ENCODE measurements around the gene MOCS3. TPM values are rescaled to one million over a fixed set of nuclear protein-coding genes. Genes with fewer than 3 reads are reported as not detected.
A peak's percentile ranks its signal among the peaks of the same experiment; 100 is the strongest.

MOCS3 gene
- total RNA-seq, 2 donors from 2014 or later = 2.9 to 3.0 TPM

DNA sequence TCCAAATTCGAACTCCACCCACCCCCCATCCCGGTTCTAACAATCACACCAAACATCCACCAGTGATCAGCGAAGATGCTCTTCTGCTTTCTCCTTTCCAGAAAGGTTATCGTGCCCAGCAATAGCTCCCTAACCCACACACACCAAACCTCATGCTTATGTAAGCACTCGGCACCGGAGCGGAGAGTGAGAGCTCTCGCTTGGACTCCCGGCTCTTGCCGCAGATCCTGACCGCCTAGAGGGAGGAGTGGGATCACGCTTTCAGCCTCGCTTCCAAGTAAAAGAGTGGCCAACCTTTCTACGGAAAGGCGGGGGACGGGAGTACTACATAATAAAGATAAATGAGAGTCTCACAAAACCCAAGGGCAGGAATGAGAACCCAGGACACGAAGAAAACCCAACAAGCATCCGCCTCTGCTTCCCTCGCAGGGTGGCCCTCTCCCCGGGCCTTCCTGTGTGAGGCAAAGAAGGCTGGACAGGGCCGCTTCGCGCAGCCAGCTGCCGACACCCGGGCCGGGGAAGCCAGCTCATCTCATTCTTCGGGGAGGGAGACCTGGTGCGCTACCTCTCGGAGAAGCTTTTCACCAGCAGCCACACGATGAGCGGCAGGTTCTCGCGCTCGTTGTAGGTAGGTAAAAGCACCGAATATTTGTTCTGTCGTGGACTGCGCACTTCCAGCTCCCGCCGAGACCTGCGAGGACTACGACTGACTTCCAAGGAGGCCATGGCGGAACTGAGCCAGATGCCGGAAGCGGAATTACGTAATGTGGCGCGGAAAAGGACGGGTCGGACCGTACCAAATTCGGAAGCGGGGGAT lies 612 bp upstream of the MOCS3 start, which contains the start of gene DPM1:
Gene DPM1 (minus strand): TSS at position 735 of the 817 bp plus-strand sequence. CDS start 9 bp downstream, at position 726.
- Histone ChIP-seq H3K36me3 (replicated peaks in 1 of 2; ENCODE audit: insufficient read depth in 1 of 2, low read depth in 2 of 2) (peaks cover 0 to 2% of the 10 kb centered on the region in 2 donors), H3K4me3 (peak within 1 kb of the TSS; percentile 59 to 100), H3K4me1 (peaks cover 36% of the 10 kb centered on the region), H3K9me3 (no peaks in the 10 kb centered on the region), H3K27ac (peak within 1 kb of the TSS; percentile 71 to 92 (median 86)), H3K27me3 (no peaks in the 10 kb centered on the region)
- intact Hi-C loops (cut with DNase I) = no loop called here
- DNase-seq = peak; percentile 84 to 90 (median 90)
- ATAC-seq = peak; percentile 90
- TF ChIP-seq, protein P1, sequence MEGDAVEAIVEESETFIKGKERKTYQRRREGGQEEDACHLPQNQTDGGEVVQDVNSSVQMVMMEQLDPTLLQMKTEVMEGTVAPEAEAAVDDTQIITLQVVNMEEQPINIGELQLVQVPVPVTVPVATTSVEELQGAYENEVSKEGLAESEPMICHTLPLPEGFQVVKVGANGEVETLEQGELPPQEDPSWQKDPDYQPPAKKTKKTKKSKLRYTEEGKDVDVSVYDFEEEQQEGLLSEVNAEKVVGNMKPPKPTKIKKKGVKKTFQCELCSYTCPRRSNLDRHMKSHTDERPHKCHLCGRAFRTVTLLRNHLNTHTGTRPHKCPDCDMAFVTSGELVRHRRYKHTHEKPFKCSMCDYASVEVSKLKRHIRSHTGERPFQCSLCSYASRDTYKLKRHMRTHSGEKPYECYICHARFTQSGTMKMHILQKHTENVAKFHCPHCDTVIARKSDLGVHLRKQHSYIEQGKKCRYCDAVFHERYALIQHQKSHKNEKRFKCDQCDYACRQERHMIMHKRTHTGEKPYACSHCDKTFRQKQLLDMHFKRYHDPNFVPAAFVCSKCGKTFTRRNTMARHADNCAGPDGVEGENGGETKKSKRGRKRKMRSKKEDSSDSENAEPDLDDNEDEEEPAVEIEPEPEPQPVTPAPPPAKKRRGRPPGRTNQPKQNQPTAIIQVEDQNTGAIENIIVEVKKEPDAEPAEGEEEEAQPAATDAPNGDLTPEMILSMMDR (IDR thresholded peaks at IDR 0.05) = no peak
- peak; percentile 78 to 97 (median 96) for TF ChIP-seq POLR2A (IDR thresholded peaks at IDR 0.05)
- 0 to 1% methylated on average over 44 to 52 of the region's 52 CpGs for WGBS, 2 donors

DNA sequence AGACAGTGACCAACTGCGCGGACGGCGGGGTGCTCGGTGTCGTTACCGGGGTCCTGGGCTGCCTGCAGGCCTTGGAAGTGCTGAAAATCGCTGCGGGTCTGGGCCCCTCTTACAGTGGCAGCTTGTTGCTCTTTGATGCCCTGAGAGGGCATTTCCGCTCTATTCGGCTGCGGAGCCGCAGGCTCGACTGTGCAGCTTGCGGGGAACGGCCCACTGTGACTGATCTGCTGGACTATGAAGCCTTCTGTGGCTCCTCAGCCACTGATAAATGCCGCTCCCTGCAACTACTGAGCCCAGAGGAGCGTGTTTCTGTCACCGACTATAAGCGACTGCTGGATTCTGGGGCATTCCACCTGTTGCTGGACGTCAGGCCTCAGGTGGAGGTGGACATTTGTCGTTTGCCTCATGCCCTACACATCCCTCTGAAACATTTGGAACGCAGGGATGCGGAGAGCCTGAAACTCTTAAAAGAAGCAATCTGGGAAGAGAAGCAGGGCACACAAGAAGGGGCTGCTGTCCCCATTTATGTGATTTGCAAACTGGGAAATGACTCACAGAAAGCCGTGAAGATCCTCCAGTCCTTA lies 1.0 kb downstream of the MOCS3 start:
- ATAC-seq (no peak), DNase-seq (no peak)
- intact Hi-C loops (cut with DNase I) = no loop called here
- H3K4me1 ChIP-seq = peaks cover 36% of the 10 kb centered on the region
- 50 to 78% methylated on average over 7 to 25 of the region's 25 CpGs for WGBS, 2 donors
- H3K9me3 ChIP-seq = no peaks in the 10 kb centered on the region
- H3K27me3 ChIP-seq = no peaks in the 10 kb centered on the region
- H3K4me3 ChIP-seq = peak overlapping the region in 1 of 2 donors; percentile 59
- peak overlapping the region in 1 of 4 donors; percentile 91 for H3K27ac ChIP-seq
- peaks cover 0 to 2% of the 10 kb centered on the region in 2 donors for H3K36me3 ChIP-seq (replicated peaks in 1 of 2; ENCODE audit: insufficient read depth in 1 of 2, low read depth in 2 of 2)
- no peak for TF ChIP-seq POLR2A (IDR thresholded peaks at IDR 0.05)

DNA sequence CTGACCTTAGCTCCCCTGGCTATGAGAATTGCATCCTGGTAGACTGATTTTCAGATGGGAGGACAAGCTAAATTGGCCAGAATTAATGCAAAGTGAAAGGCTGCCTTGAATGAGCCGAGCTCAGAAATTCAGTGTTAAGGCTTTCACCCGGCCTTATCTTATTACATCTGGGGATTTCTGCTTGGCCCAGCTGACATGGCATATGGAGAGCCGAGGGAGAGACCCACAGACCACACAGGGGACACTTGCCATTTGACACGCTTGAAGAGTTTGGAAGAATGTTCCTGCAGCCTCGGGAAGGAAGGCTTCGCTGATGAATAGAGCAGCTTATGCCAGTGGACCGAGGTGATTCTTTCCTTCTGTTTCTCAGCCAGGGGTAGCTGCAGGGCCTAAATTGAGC lies 9.0 kb downstream of the MOCS3 start:
- no peak for ATAC-seq
- H3K4me1 ChIP-seq = no peaks in the 10 kb centered on the region
- H3K4me3 ChIP-seq = no peak overlapping the region
- WGBS, 2 donors = 29 to 35% methylated on average over 7 of the region's 7 CpGs
- H3K27me3 ChIP-seq = no peaks in the 10 kb centered on the region
- H3K9me3 ChIP-seq = no peaks in the 10 kb centered on the region
- H3K36me3 ChIP-seq (replicated peaks in 1 of 2; ENCODE audit: insufficient read depth in 1 of 2, low read depth in 2 of 2) = no peaks in the 10 kb centered on the region
- no peak for DNase-seq
- no peak overlapping the region for H3K27ac ChIP-seq
- TF ChIP-seq POLR2A (IDR thresholded peaks at IDR 0.05) = no peak
- TF ChIP-seq, protein P1 (IDR thresholded peaks at IDR 0.05) = no peak
- intact Hi-C loops (cut with DNase I) = no loop called here

DNA sequence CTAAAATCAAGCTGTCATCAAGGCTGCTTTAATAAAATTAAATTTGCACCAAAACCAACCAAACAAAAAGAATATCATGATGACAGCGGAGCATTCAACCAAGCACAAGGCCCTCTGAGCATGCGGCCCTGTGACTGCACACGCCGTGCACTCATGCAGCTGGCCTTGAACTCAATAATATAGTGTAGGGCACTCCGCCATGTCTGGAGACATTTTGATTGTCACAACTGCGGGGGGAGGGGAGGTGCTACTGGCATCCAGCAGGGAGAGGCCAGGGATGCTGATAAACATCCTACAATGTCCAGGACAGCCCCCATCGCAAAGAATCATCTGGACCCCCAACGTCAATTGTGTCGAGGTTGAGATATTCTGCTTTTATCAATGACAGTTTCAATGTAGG lies 9.7 kb downstream of the MOCS3 start:
- intact Hi-C loops (cut with DNase I) = no loop called here
- no peak overlapping the region for H3K27ac ChIP-seq
- DNase-seq (no peak), ATAC-seq (no peak)
- H3K9me3 ChIP-seq = no peaks in the 10 kb centered on the region
- H3K36me3 ChIP-seq (replicated peaks in 1 of 2; ENCODE audit: insufficient read depth in 1 of 2, low read depth in 2 of 2) = no peaks in the 10 kb centered on the region
- TF ChIP-seq POLR2A (IDR thresholded peaks at IDR 0.05) = no peak
- TF ChIP-seq, protein P1 (IDR thresholded peaks at IDR 0.05) = no peak
- WGBS, 2 donors = 51 to 61% methylated on average over 9 of the region's 9 CpGs
- H3K27me3 ChIP-seq = no peaks in the 10 kb centered on the region
- no peak overlapping the region for H3K4me3 ChIP-seq
- no peaks in the 10 kb centered on the region for H3K4me1 ChIP-seq

DNA sequence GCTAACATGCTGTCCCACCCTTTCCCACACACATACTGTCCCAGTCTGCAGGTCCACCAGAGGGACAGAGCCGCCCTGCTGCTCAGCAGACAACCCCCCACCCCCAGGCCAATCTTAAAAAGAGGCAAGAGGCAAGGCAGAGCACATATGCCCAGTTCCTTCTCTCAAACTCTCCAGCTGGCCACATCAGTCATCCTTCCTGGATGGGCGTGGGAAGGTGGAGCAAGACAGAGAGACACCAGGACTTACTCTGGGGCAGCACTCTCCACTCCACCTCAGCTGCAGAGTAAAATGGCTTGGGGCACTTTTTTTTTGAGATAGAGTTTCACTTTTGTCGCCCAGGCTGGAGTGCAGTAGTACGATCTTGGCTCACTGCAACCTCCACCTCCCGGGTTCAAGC lies 10.8 kb downstream of the MOCS3 start:
- WGBS, 2 donors = 60% methylated on average over 5 of the region's 5 CpGs
- no peaks in the 10 kb centered on the region for H3K4me1 ChIP-seq
- intact Hi-C loops (cut with DNase I) = no loop called here
- H3K27ac ChIP-seq = no peak overlapping the region
- DNase-seq = no peak
- no peaks in the 10 kb centered on the region for H3K9me3 ChIP-seq
- H3K36me3 ChIP-seq (replicated peaks in 1 of 2; ENCODE audit: insufficient read depth in 1 of 2, low read depth in 2 of 2) = no peaks in the 10 kb centered on the region
- ATAC-seq = no peak
- TF ChIP-seq, protein P1 (IDR thresholded peaks at IDR 0.05) = no peak
- no peak for TF ChIP-seq POLR2A (IDR thresholded peaks at IDR 0.05)
- no peaks in the 10 kb centered on the region for H3K27me3 ChIP-seq
- no peak overlapping the region for H3K4me3 ChIP-seq
